NCI-H2196 (cell line): ENCODE measurements around the gene FANCE.
"Not testable (repeated sequence)": the region's sequence is repeated elsewhere in the genome, so short reads cannot be mapped to it uniquely, and the experiment has no call there.

Source experiments
- DNase-seq: peaks from one replicate; lab custom pipeline; 2025; ENCODE audit not compliant: unreplicated experiment; lab: John Stamatoyannopoulos, UW

Gene FANCE

DNA sequence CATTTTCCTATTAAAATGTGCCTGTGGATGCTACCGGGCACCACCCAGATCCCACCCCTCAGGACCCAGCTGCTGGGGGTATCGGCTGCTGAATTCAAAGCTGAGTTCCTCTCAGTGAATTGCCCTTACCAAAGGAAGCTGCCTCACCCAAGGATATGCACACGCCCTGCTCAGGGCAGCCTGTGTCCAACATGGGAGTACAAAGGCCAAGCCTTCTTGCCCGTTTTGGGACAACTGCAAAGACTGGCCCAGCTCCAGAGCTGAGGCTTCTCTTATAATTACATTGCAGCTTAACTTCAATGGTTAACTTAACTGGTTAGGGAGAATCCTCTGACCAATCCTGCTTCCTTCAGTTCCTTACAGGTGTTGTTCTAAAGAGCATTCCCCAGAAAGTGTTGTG lies 19.8 kb upstream of the FANCE start:
- no peak for DNase-seq

DNA sequence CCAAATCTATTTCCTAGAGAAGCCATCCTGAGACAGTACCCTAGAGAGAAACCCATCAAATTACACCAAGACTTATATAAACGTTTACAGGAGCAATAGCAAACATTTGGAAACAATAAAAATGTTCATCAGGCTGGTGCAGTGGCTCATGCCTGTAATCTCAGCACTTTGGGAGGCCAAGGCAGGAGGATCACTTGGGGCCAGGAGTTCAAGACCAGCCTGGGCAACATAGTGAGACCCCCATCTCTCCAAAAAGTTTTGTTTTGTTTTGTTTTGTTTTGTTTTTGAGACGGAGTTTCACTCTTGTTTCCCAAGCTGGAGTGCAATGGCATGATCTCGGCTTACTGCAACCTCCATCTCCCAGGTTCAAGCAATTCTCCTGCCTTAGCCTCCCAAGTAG lies 19.4 kb upstream of the FANCE start:
- not testable (repeated sequence) for DNase-seq

GRCh38 chr6:35435074-35435837 lies 16.9 kb upstream of the FANCE start:
- DNase-seq = no peak

DNA sequence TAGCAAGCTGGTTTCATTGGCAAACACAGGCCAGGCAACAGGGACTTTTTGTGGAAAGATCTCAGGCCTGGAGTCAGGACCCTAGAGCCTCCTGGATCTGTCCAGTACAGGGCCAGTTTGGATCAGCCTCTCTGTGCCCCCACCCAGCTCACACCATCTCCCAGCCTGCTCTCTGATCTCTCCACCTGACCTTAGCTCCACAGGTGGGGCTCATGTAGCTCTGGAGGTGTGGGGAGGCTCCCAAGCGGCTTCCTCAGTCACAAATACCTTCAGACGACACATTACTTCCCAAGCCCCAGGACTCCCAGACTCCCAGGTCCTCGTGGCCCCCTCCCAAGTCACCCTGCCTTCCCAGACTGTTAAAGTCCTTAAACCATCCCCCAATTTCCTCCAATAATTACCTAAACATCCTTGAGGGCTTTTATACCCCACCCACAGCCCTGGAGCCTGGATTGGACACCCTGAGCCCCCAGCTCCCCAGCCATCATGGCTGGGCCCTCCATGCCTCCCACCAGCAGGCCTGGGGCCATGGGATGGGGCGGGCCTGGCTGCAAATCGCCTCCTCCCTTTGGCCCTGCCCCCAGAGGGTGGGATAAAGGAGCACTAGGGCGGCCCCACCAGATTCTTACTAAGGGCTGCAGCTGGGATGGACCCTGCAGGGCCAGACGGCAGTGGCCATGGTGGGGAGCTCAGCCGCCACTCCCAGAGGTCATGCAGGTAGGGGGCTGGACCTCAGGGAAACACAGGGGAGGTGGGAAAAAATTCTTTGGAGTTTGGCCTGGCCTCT lies 15.9 kb upstream of the FANCE start:
- no peak for DNase-seq

DNA sequence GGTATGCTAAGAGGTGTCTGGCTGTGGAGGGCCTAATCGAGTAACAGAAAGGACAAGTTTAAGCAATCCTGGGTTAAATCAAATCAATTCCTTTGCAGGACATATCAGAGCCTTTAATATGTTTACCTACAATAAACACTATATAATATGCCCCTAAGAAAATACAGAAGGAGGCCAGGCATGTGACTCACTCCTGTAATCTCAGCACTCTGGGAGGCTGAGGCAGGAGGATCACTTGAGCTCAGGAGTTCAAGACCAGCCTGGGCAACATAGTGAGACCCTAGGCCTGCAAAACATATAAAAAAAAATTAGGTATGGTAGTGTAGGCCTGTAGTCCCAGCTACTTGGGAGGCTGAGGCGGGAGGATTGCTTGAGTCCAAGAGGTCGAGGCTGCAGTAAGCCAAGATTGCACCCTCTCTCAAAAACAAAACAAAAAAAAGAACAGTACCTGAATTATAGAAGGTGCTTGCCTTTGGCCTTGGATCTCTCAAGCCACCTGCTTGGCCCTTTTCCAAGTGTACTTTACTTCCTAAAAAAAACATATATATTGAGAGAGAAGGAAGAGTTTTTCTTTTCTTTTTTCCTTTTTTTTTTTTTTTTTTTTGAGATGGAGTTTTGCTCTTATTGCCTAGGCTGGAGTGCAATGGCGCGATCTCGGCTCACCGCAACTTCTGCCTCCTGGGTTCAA lies 13.6 kb upstream of the FANCE start:
- DNase-seq = not testable (repeated sequence)

- DNase-seq = no peak
These were observed 12.8 kb upstream of the FANCE start for GRCh38 chr6:35439308-35439707.

- DNase-seq = no peak
These were observed 10.9 kb upstream of the FANCE start for GRCh38 chr6:35441205-35441604.

GRCh38 chr6:35441642-35442041 lies 10.5 kb upstream of the FANCE start:
- no peak for DNase-seq

- DNase-seq = no peak
These were observed 9.4 kb upstream of the FANCE start for GRCh38 chr6:35442693-35443092.

- no peak for DNase-seq
These were observed 8.7 kb upstream of the FANCE start for GRCh38 chr6:35443341-35444030.

DNA sequence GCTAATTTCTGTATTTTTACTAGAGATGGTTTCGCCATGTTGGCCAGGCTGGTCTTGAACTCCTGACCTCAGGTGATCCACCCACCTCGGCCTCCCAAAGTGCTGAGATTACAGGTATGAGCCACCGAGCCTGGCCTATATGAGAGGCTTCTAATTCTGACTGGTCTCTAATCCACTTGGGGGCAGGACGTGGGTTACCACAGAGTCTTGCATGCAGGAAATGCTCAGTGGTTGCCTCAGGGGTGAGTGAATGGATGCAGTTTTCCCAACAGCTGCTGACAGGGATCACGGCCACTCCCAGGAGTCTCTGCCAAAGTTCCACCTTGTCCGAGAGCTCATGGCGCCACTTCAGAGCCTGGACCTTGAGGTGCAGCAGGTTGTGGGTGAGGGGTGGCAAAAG lies 6.4 kb upstream of the FANCE start:
- no peak for DNase-seq

DNA sequence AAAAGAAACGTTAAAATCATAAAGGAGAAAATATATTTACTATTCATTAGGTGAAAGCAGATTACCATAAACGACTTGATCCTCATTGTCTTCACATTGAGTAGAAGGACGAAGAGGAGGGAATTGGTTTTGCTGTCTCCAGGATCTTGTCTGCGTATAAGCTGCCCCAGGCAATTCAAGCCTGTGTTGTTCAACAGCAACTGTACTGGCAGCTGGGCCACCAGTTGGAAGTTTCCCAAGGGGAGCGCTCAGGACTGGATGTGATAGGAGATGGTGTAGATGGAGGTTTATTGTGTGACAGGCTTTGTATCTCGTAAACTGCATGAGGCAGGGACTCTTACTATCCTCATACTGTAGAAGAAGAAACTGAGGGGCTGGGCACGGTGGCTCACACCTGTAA lies 3.9 kb upstream of the FANCE start:
- DNase-seq = no peak

DNA sequence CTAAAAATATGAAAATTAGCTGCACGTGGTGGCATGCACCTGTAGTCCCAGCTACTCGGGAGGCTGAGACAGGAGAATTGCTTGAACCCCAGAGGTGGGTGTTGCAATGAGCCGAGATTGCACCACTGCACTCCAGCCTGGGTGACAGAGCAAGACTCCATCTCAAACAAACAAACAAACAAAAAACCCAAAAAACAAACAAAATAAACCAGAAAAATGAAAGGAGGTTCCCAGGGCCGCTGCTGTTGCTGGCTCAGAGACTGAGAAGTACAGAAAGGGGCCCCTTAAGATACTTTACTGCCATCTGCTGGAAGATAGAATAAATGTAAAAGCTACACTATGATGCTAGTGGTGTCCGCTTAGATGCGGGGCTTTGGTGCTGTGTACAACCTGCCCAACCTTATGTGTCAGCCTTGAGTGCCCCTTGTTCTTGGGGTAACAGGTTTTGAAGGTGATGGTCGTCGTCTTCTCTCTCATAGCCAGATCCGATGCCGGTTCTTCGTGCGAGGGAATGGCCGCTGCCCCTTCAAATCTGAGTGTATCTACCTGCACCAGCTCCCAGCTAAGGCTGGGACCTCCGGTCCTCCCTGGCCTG lies 2.8 kb upstream of the FANCE start:
- peak; percentile 82 for DNase-seq

DNA sequence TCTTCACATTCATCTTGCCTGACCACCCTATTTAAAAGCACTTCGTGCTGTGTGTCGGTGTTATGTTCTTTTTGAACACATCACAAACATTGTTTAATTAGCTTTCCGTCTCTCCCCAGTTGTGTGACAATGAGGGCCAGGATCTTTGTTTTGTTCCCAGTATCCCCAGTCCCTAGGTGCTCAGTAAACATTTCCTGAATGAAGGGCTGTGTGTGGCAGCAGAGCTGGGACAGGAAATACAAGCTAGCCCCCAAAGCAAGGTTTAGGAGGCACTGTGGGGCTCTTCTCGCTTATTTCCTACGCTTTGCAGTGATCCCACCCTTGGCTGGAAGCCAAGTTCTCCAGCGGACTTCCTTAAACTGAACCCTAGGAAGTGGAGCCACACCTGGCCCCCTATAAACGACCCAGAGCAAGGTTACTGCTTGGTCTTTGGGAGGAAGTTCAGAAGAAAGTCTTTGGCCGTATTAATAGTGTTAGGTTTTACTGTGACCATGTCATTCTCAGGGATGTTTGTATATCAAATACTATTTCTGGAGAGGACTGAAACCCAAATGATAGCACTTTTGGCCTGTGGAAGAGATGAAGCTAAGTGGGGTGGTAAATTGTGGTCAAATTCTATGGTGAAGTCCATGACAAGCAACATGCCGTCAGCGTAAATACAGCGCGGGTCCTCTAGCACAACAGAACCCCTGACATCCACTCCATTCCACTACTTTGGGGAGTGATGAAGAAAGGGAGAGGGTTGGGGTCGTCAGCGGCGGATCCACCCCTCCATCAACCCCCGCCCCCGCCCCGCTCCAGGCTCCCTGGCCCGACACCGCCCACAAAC lies 570 bp upstream of the FANCE start:
- DNase-seq = no peak

DNA sequence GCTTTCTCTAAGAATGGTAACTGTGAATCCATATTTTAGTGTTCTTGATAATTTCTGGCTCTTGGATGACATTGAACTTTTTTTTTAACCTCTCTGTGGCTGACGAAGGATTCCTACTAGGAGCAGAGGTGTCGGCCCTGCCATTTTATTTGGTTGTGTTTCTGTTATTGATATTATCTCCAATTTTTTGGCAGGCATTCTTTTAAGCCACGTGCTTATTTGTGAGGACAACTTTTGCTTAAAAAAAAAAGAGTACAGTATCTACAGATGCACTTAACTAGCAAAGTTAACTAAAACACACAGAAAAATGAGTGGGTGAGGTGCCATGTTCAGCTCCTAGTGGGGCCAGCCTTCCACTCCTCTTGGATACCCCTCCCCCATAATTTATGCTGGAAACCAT lies 1.1 kb downstream of the FANCE start:
- DNase-seq = no peak

- DNase-seq = no peak
These were observed 2.4 kb downstream of the FANCE start for GRCh38 chr6:35454391-35455110.

DNA sequence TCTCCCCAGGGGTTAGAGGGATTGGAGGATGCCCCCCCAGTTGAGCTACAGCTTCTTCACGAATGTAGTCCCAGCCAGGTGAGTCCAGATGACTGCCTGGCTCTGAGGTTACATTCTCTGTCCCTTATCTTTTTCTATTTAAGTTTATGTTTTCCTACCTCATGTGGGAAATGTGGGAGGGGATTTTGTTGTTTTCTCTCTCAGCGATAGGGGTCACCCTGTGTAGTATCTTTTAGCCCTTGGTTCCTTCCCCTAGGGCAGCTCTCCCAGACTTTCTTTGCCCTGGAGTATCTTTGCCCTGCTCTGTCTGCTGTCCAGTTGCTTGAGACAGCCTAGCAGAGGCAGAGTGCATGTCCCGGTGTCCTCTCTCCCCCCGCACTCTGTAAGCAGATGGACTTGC lies 5.8 kb downstream of the FANCE start:
- no peak for DNase-seq

- no peak for DNase-seq
These were observed 9.1 kb downstream of the FANCE start for GRCh38 chr6:35461270-35461669.

DNA sequence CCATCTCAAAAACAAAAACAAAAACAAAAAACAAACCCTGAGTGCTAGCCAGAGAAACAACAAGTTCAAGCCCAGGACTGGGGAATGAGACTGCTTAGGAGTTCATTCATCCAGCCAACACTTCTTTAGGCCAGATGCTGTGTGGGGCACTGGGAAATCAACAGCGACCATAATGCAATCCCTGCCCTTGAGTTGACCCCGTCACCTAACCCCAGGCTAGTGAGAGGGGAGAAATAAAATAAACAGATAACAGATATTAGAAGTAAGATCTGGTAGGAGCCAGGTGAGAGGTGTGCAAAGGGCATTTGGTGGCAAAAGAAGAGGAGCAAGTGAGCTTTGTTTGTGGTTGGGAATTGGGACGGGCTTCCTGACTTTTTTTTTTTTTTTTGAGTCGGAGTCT lies 11.2 kb downstream of the FANCE start:
- DNase-seq = no peak
